Retinal pigment epithelial cell (primary cell): Measurements from ENCODE around the gene PXMP2.

ENCODE experiments used
- DNase-seq: peaks from one replicate; pipeline ENCODE4 v3.0.0-alpha.2; 2010; ENCODE audit warnings: low read depth
- H3K4me3 ChIP-seq: 2 replicates; pipeline ENCODE4 v1.5.1; 2011; ENCODE audit warnings: mild to moderate bottlenecking, low read length, control low read depth, moderate library complexity
- CTCF ChIP-seq: conservative IDR thresholded peaks from 2 replicates; pipeline ENCODE4 v1.5.1; 2011; ENCODE audit warnings: low read depth, low read length, control low read depth, inconsistent platforms

PXMP2 gene

GRCh38 chr12:132653567-132654290 is 33.7 kb upstream of the PXMP2 start:
- no peak for TF ChIP-seq CTCF
- DNase-seq: no peak
- H3K4me3 ChIP-seq: no peak overlapping the region

- no peak for TF ChIP-seq CTCF
- no peak for DNase-seq
These were observed 30.2 kb upstream of the PXMP2 start for GRCh38 chr12:132657004-132657727.

GRCh38 chr12:132658149-132658894 is 29.1 kb upstream of the PXMP2 start:
- DNase-seq: no peak
- TF ChIP-seq CTCF: no peak
- H3K4me3 ChIP-seq: no peak overlapping the region

More at GRCh38 chr12:132657004-132657727, 30.2 kb upstream of the PXMP2 start:
- no peak overlapping the region for H3K4me3 ChIP-seq

GRCh38 chr12:132659146-132659545 is 28.2 kb upstream of the PXMP2 start:
- TF ChIP-seq CTCF: no peak
- DNase-seq: no peak
- no peak overlapping the region for H3K4me3 ChIP-seq

GRCh38 chr12:132660052-132660451 is 27.3 kb upstream of the PXMP2 start:
- no peak for DNase-seq
- H3K4me3 ChIP-seq: no peak overlapping the region
- TF ChIP-seq CTCF: no peak

GRCh38 chr12:132660996-132661395 is 26.4 kb upstream of the PXMP2 start:
- DNase-seq: no peak
- no peak overlapping the region for H3K4me3 ChIP-seq
- no peak for TF ChIP-seq CTCF
